GM12864 (cell line): ENCODE results near the gene NBL1.

Source experiments
- DNase-seq: peaks from one replicate; pipeline ENCODE4 v3.0.0-alpha.2; 2011; ENCODE audit warnings: low read depth
- H3K4me3 ChIP-seq: 2 replicates; pipeline ENCODE4 v1.5.1; 2011; ENCODE audit warnings: mild to moderate bottlenecking, low read depth, low read length, control low read depth
- TF ChIP-seq, protein P1 (sequence below): IDR thresholded peaks from 2 replicates; pipeline ENCODE4 v1.5.1; 2011; ENCODE audit warnings: low read depth, mild to moderate bottlenecking, moderate library complexity, low read length, control low read depth, inconsistent platforms; ENCODE audit errors: missing control alignments

The NBL1 gene

GRCh38 chr1:19679691-19680090 lies 35.6 kb downstream of the NBL1 start:
- no peak for DNase-seq
- TF ChIP-seq, protein P1, sequence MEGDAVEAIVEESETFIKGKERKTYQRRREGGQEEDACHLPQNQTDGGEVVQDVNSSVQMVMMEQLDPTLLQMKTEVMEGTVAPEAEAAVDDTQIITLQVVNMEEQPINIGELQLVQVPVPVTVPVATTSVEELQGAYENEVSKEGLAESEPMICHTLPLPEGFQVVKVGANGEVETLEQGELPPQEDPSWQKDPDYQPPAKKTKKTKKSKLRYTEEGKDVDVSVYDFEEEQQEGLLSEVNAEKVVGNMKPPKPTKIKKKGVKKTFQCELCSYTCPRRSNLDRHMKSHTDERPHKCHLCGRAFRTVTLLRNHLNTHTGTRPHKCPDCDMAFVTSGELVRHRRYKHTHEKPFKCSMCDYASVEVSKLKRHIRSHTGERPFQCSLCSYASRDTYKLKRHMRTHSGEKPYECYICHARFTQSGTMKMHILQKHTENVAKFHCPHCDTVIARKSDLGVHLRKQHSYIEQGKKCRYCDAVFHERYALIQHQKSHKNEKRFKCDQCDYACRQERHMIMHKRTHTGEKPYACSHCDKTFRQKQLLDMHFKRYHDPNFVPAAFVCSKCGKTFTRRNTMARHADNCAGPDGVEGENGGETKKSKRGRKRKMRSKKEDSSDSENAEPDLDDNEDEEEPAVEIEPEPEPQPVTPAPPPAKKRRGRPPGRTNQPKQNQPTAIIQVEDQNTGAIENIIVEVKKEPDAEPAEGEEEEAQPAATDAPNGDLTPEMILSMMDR: no peak

GRCh38 chr1:19680644-19681043 lies 36.5 kb downstream of the NBL1 start:
- no peak overlapping the region for H3K4me3 ChIP-seq
- no peak for DNase-seq
- TF ChIP-seq, protein P1: no peak

More at GRCh38 chr1:19679691-19680090, 35.6 kb downstream of the NBL1 start:
- H3K4me3 ChIP-seq: no peak overlapping the region

DNA sequence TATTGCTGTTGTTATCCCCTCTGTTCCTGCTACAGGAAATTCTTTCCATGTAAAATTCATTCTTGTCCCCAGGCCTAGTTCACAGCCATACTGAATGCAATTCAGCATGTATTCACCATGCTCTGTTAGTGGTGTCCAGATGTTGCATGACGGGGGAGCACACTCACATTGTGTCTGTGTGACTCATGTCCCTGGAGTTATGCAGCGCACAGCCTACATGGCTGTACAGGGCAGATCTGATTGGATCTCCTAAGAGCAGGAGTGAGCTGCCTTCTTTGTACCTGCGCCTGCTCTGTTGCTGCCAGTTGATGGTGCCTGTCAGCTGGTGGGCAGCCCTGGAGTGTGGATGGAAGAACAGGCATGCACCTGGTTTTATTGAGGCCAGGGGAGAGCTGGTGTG lies 38.1 kb downstream of the NBL1 start:
- no peak for DNase-seq

GRCh38 chr1:19682901-19683300 lies 38.8 kb downstream of the NBL1 start:
- no peak overlapping the region for H3K4me3 ChIP-seq
- TF ChIP-seq, protein P1: no peak
- no peak for DNase-seq

More for the DNA sequence above, 38.1 kb downstream of the NBL1 start:
- TF ChIP-seq, protein P1: no peak
- no peak overlapping the region for H3K4me3 ChIP-seq

- TF ChIP-seq, protein P1: no peak
- no peak overlapping the region for H3K4me3 ChIP-seq
- no peak for DNase-seq
These were observed 39.2 kb downstream of the NBL1 start for GRCh38 chr1:19683351-19683750.

- DNase-seq: no peak
- H3K4me3 ChIP-seq: no peak overlapping the region
- TF ChIP-seq, protein P1: no peak
These were observed 40.6 kb downstream of the NBL1 start for GRCh38 chr1:19684677-19685076.

DNA sequence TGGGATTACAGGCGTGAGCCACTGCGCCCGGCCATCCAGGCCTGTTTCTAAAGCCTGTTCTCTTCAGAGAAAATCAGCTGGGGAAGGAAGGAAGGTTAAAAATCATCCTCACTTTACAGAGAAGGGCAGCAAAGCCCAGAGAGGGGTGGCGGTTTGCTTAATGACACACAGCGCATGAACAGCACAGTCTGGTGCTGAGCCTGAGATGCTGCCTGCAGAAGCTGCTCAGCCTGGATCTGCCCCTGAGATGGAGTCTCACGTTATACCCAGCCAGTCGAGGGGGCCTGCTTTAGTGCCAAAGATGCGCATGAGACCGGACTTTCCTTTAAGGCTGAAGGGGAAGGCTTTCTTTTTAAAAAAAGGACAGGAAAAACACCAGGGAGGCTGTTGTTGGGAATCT lies 41.9 kb downstream of the NBL1 start:
- TF ChIP-seq, protein P1: no peak
- DNase-seq: no peak
- no peak overlapping the region for H3K4me3 ChIP-seq
